HCT116 (cell line): ENCODE data around the gene MAP3K20.

Experiments
- CTCF ChIP-seq, 3 experiments: fragments of 200-600 bp in 1 of 3; sonication (generic) in 1 of 3; IDR thresholded peaks in 2 of 3; conservative IDR thresholded peaks in 1 of 3; 2 replicates each; pipeline ENCODE4 v1.5.1; 2012 to 2017; ENCODE audit warnings: low read depth in 2 of 3, low read length in 2 of 3, antibody characterized with exemption in 1 of 3, borderline replicate concordance in 1 of 3, control low read depth in 1 of 3, mild to moderate bottlenecking in 1 of 3, mixed read lengths in 1 of 3, mixed run types in 1 of 3, moderate library complexity in 1 of 3; ENCODE audit not compliant: insufficient read depth in 1 of 3
- EZH2 ChIP-seq: fragments of 200-600 bp; sonication (generic); IDR thresholded peaks from 2 replicates; pipeline ENCODE4 v1.6.1; 2017; ENCODE audit warnings: antibody characterized with exemption, mixed run types
- MAX ChIP-seq: IDR thresholded peaks from 2 replicates; pipeline ENCODE4 v1.6.1; 2012
- POLR2AphosphoS5 ChIP-seq: IDR thresholded peaks from 2 replicates; pipeline ENCODE4 v1.6.1; 2011; ENCODE audit warnings: mild to moderate bottlenecking, low read depth, low read length, moderate library complexity
- REST ChIP-seq: IDR thresholded peaks from 2 replicates; pipeline ENCODE4 v1.6.1; 2012; ENCODE audit warnings: low read depth

DNA sequence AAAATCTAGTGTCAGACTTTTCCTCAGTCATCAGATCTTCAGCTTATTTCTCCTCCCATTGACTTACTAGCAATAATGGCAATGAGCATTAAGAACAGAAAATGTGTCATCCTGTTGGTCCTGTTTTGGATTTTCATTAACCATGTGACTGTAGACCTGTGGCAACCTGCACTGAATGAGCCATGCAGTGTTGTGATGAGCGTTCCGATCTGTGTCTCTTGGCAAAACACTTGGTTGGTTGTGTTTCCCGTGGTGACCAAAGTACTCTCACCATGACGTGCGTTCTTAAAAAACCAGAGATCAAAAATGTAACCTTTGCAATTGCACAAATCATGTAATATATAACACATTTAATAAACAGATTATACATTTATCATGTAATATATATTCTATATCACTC lies 138.6 kb downstream of the MAP3K20 start:
- TF ChIP-seq POLR2AphosphoS5 (no peak), EZH2 (no peak), CTCF (IDR thresholded peaks at IDR 0.05 in 2 of 3, conservative IDR thresholded peaks at IDR 0.05 in 1 of 3; ENCODE audit: borderline replicate concordance in 1 of 3, insufficient read depth in 1 of 3, low read depth in 2 of 3, low read length in 2 of 3) (no peak), REST (no peak), MAX (no peak)
